G401 (cell line): ENCODE measurements around the gene STRN3. TPM values are rescaled to one million over a fixed set of nuclear protein-coding genes. Genes with fewer than 3 reads are reported as not detected.

ENCODE experiments used
- DNase-seq: peaks from one replicate; pipeline ENCODE4 v3.0.0-alpha.2; 2015; ENCODE audit warnings: low spot score
- in situ Hi-C: cut with HindIII; loops from 2 replicates; pipeline ENCODE4 v1.10.0; 2016; ENCODE audit warnings: low sequenced_read_pairs, mixed read lengths
- total RNA-seq: library from RNA; depleted of rRNA; stranded (reverse); fragments of >200 nt; shearing (Covaris generic); gene quantifications from 2 replicates; pipeline ENCODE4 v1.2.3, GENCODE V29; 2014; rRNA removed

STRN3 gene
- total RNA-seq, 1 experiment from 2014 or later: 70.6 TPM

DNA sequence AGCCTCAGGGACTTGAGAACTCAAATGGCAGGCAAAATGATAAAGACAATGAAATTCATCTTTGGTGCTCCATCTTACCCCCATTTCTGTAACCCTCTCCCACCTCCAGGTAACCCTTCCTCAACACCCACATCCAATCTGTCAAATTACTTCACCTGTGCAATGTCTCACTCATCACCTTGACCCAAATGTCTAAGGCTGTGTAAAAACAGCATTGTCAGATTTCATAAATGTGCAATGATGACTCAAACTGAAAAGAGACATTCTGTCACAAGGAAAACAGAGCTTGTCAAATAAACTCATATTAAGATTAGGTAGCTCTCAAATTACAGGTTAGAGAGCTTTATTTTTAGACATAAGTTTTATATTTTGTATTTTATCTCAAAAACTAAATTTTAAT is 171.7 kb downstream of the STRN3 start:
- in situ Hi-C loops: no loop called here
- no peak for DNase-seq

- in situ Hi-C loops: no loop called here
- no peak for DNase-seq
These were observed 172.2 kb downstream of the STRN3 start for GRCh38 chr14:30853946-30854345.

GRCh38 chr14:30849983-30850382 is 176.2 kb downstream of the STRN3 start:
- no peak for DNase-seq
- in situ Hi-C loops: no loop called here

DNA sequence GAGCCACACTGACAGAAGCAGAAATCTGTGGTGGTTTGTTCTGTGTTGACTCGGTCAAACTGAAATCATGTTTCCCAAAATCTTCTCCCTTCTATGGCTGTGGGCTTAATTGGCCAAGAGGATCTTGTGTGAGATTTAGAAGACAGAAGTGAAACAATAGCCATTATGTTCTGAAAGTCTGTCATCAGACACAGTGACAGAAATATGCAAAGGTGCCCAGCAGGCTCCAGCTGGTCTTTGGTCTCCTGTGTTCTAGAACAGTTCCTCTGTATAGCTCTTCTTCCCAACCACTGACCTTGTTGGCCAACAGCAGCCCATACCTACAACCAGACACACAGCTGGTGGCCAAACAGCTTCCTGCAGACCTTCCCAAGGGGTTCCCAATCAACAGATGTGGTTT is 176.8 kb downstream of the STRN3 start:
- in situ Hi-C loops: no loop called here
- no peak for DNase-seq

DNA sequence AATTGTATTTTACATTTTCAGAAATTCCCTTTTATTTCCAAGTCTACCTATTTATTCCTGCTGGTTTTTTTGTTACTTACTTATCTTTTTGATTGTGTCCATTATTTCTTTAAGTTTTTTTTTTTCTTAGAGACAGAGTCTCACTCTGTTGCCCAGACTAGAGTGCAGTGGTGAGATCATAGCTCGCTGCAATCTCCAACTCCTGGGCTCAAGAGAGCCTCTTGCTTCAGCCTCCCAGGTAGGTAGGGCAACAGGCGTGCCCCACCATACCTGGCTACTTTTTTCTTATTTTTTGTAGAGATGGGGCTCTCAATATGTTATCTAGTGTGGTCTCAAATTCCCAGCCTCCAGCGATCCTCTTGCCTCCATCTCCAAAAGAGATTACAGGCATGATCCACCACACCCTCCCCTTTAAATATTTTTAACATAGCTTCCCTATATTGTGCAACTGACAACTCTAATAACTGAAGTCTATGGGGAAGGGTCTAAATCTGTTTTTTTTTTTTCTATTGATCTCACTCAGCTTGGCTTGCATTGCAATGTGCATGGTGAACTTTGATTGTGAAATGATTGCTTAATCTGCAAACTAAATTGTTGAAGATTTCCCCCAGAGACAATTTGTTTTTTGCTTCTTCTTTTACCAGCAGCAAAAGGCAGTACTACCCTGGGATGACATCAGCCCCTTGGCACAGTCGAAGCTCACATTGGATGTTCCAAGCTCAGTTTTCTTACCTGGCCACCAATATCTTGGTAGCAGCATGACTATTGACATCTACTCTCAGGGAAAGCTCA is 177.5 kb downstream of the STRN3 start:
- DNase-seq: no peak
- in situ Hi-C loops: no loop called here

Other genes starting within 250 kb of the STRN3 start
- 0.07 and 0.31 TPM in 2 replicates for gene COCH, start 151.8 kb downstream of the STRN3 start, total RNA-seq
- 5.2 and 12.6 TPM in 2 replicates for gene AP4S1, start 730 bp downstream of the STRN3 start, total RNA-seq
- 52.1 and 77.8 TPM in 2 replicates for gene HECTD1, start 181.4 kb upstream of the STRN3 start, total RNA-seq